IMR-90 (cell line): Measurements from ENCODE around the gene UNKL. TPM values are rescaled to one million over a fixed set of nuclear protein-coding genes. Genes with fewer than 3 reads are reported as not detected.

ENCODE experiments used
- ATAC-seq: fragments of 200-7000 bp; cut with Tn5 transposase; 2 replicates; pipeline ENCODE4 v1.9.1; 2020; ENCODE audit warnings: low read depth, mild to moderate bottlenecking, moderate library complexity
- BruUV-seq: library from RNA; stranded (reverse); fragments of 400-500 nt; replicated peaks from 2 replicates; lab custom pipeline; 2021; lab: Mats Ljungman, UMichigan
- CTCF ChIA-PET: fragments of 300-600 bp; formaldehyde crosslinking; extraction: SDS; loops from one replicate; lab custom pipeline; 2021; ENCODE audit warnings: antibody characterized with exemption; lab: Yijun Ruan, JAX
- POLR2A ChIA-PET: fragments of 300-600 bp; sonication (Branson Sonifier 250); formaldehyde crosslinking; loops from one replicate; lab custom pipeline; 2022; ENCODE audit warnings: antibody characterized with exemption; ENCODE audit not compliant: unreplicated experiment; lab: Charles Lee
- DNase-seq: peaks from one replicate; pipeline ENCODE4 v3.0.0; 2013
- H2AFZ ChIP-seq: replicated peaks from 2 replicates; pipeline ENCODE3; 2013; ENCODE audit warnings: low read length, mild to moderate bottlenecking; ENCODE audit not compliant: poor library complexity
- H2AK5ac ChIP-seq: 2 replicates; pipeline ENCODE4 v1.6.1; 2013; ENCODE audit warnings: low read depth, low read length, inconsistent platforms
- H2AK9ac ChIP-seq: replicated peaks from 2 replicates; pipeline ENCODE3; 2013; ENCODE audit warnings: mild to moderate bottlenecking, low read depth, low read length, moderate library complexity; ENCODE audit not compliant: poor library complexity
- H2BK120ac ChIP-seq: 2 replicates; pipeline ENCODE4 v1.6.1; 2013; ENCODE audit warnings: low read depth, low read length, inconsistent platforms
- H2BK15ac ChIP-seq: 3 replicates; pipeline ENCODE4 v1.6.1; 2013; ENCODE audit warnings: low read depth, low read length, inconsistent platforms
- H2BK20ac ChIP-seq: 2 replicates; pipeline ENCODE4 v1.6.1; 2013; ENCODE audit warnings: low read depth, mild to moderate bottlenecking, inconsistent platforms, low read length, moderate library complexity
- H2BK5ac ChIP-seq: 2 replicates; pipeline ENCODE4 v1.6.1; 2013; ENCODE audit warnings: mild to moderate bottlenecking, low read depth, low read length, inconsistent platforms; ENCODE audit not compliant: poor library complexity, severe bottlenecking
- H3K14ac ChIP-seq: replicated peaks from 2 replicates; pipeline ENCODE4 v1.6.1; 2013; ENCODE audit warnings: low read depth, low read length, inconsistent platforms
- H3K18ac ChIP-seq: 2 replicates; pipeline ENCODE4 v1.6.1; 2013; ENCODE audit warnings: low read depth, low read length, control low read depth
- H3K23ac ChIP-seq: 2 replicates; pipeline ENCODE4 v1.6.1; 2013; ENCODE audit warnings: low read depth, low read length, inconsistent platforms
- H3K27ac ChIP-seq: 2 replicates; pipeline ENCODE4 v1.5.1; 2013; ENCODE audit warnings: mild to moderate bottlenecking, control low read depth, low read length; ENCODE audit not compliant: insufficient read depth
- H3K27me3 ChIP-seq: 2 replicates; pipeline ENCODE4 v1.6.1; 2013; ENCODE audit warnings: low read length; ENCODE audit not compliant: control insufficient read depth, insufficient read depth
- H3K36me3 ChIP-seq: 2 replicates; pipeline ENCODE4 v1.6.1; 2013; ENCODE audit warnings: low read length, mixed read lengths; ENCODE audit not compliant: control insufficient read depth, insufficient read depth
- H3K4ac ChIP-seq: 2 replicates; pipeline ENCODE4 v1.6.1; 2013; ENCODE audit warnings: low read depth, low read length, inconsistent platforms
- H3K4me1 ChIP-seq: 2 replicates; pipeline ENCODE4 v1.6.1; 2013; ENCODE audit warnings: low read length, mixed read lengths; ENCODE audit not compliant: control insufficient read depth, insufficient read depth
- H3K4me2 ChIP-seq: 2 replicates; pipeline ENCODE4 v1.6.1; 2013; ENCODE audit warnings: low read depth, mild to moderate bottlenecking, control low read depth, low read length, moderate library complexity
- H3K4me3 ChIP-seq: 2 replicates; pipeline ENCODE4 v1.5.1; 2013; ENCODE audit warnings: low read depth, mild to moderate bottlenecking, control low read depth, low read length, moderate library complexity; ENCODE audit not compliant: insufficient read depth
- H3K56ac ChIP-seq: 2 replicates; pipeline ENCODE4 v1.6.1; 2013; ENCODE audit warnings: low read length, inconsistent platforms; ENCODE audit not compliant: insufficient read depth; ENCODE audit errors: extremely low read depth
- H3K79me1 ChIP-seq, 2 experiments: 2 replicates each; pipeline ENCODE4 v1.6.1; 2013; ENCODE audit warnings: low read length in 2 of 2, inconsistent platforms in 1 of 2, low read depth in 1 of 2
- H3K9ac ChIP-seq: 2 replicates; pipeline ENCODE4 v1.6.1; 2013; ENCODE audit warnings: low read depth, low read length, control low read depth
- H3K9me1 ChIP-seq: 2 replicates; pipeline ENCODE4 v1.6.1; 2013; ENCODE audit warnings: low read length, inconsistent platforms; ENCODE audit not compliant: insufficient read depth
- H3K9me3 ChIP-seq: 2 replicates; pipeline ENCODE4 v1.6.1; 2013; ENCODE audit warnings: low read length; ENCODE audit not compliant: control insufficient read depth, insufficient read depth
- H4K20me1 ChIP-seq: 2 replicates; pipeline ENCODE4 v1.6.1; 2013; ENCODE audit warnings: low read length, inconsistent platforms; ENCODE audit not compliant: insufficient read depth
- H4K5ac ChIP-seq: 2 replicates; pipeline ENCODE4 v1.6.1; 2013; ENCODE audit warnings: mild to moderate bottlenecking, low read depth, low read length, control low read depth
- H4K8ac ChIP-seq, 2 experiments: 2 replicates each; pipeline ENCODE4 v1.6.1; 2013; ENCODE audit warnings: low read depth in 2 of 2, low read length in 2 of 2, control low read depth in 1 of 2, inconsistent platforms in 1 of 2
- H4K91ac ChIP-seq: 2 replicates; pipeline ENCODE4 v1.6.1; 2013; ENCODE audit warnings: low read depth, low read length, inconsistent platforms; ENCODE audit not compliant: insufficient read depth
- CEBPB ChIP-seq: IDR thresholded peaks from 2 replicates; pipeline ENCODE4 v1.6.1; 2012; ENCODE audit warnings: low read depth, low read length, improper control_type of control experiment
- CHD1 ChIP-seq: IDR thresholded peaks from 2 replicates; pipeline ENCODE4 v1.6.1; 2012; ENCODE audit warnings: low read depth, low read length, improper control_type of control experiment
- MAZ ChIP-seq: IDR thresholded peaks from 2 replicates; pipeline ENCODE4 v1.6.1; 2012; ENCODE audit warnings: low read depth, mild to moderate bottlenecking, low read length, improper control_type of control experiment, moderate library complexity, borderline replicate concordance
- MXI1 ChIP-seq: IDR thresholded peaks from 2 replicates; pipeline ENCODE4 v1.6.1; 2012; ENCODE audit warnings: low read depth, mild to moderate bottlenecking, low read length, moderate library complexity, borderline replicate concordance
- RAD21 ChIP-seq: IDR thresholded peaks from 2 replicates; pipeline ENCODE4 v1.6.1; 2012; ENCODE audit warnings: low read length, improper control_type of control experiment
- RFX5 ChIP-seq: IDR thresholded peaks from 2 replicates; pipeline ENCODE4 v1.8.0; 2012; ENCODE audit warnings: low read depth, mild to moderate bottlenecking, low read length, moderate library complexity
- SMC3 ChIP-seq: fragments of 150-350 bp; IDR thresholded peaks from 2 replicates; pipeline ENCODE4 v1.6.1; 2016; ENCODE audit warnings: low read depth, mild to moderate bottlenecking, antibody characterized with exemption, low read length, moderate library complexity
- WGBS, 2 experiments: methylation state at CpG; one replicate each; pipeline versions ENCODE4 v1.1.5 to v1.1.7; 2013; ENCODE audit warnings: missing lambda C conversion rate in 2 of 2; ENCODE audit not compliant: insufficient read length in 1 of 2; ENCODE audit errors: extremely low coverage in 2 of 2; 5-methylcytosine and 5-hydroxymethylcytosine counted together
- dilution Hi-C: fragments of 300-500 bp; cut with HindIII; formaldehyde crosslinking; loops from one replicate; pipeline ENCODE4 v1.14.3; 2018; ENCODE audit warnings: low sequenced_read_pairs; ENCODE audit not compliant: unreplicated experiment
- in situ Hi-C: fragments of 300-500 bp; cut with MboI; formaldehyde crosslinking; loops from 3 replicates; pipeline ENCODE4 v1.14.3; 2019; ENCODE audit warnings: low sequenced_read_pairs, inconsistent platforms, mixed read lengths
- intact Hi-C: fragments of 100-400 bp; cut with micrococcal nuclease; formaldehyde crosslinking; loops from 2 replicates; pipeline ENCODE4 v1.10.0; 2022
- polyA plus RNA-seq, 3 experiments: library from polyadenylated mRNA; depleted of rRNA; stranded (reverse); fragments of >200 nt; gene quantifications; 2 replicates each; pipeline ENCODE4 v1.2.3, GENCODE V29; 2012; ENCODE audit warnings: low replicate concordance in 1 of 3
- total RNA-seq: library from RNA; depleted of rRNA; stranded (reverse); fragments of >200 nt; gene quantifications from 2 replicates; pipeline ENCODE4 v1.2.3, GENCODE V29; 2012

Gene UNKL
- total and polyA plus RNA-seq, 2 of the 4 experiments (the other 2 are of a cell fraction), result 4.1 to 13.3 TPM

- Histone ChIP-seq H3K23ac (no peak overlapping the region), H2BK15ac (no peak overlapping the region), H2AFZ (peak overlapping the region; percentile 21), H4K91ac (no peak overlapping the region), H3K79me1 (peaks cover 10 to 53% of the 10 kb centered on the region in 2 experiments), H3K18ac (no peak overlapping the region), H4K5ac (no peak overlapping the region), H3K9me3 (no peaks in the 10 kb centered on the region), H4K8ac (no peak overlapping the region), H3K14ac (no peak overlapping the region), H3K4ac (no peak overlapping the region), H3K9me1 (peaks cover 6% of the 10 kb centered on the region; the same call in 1 of the 2 replicates), H2BK120ac (no peak overlapping the region), H3K36me3 (peaks cover 83% of the 10 kb centered on the region), H3K9ac (no peak overlapping the region), H3K56ac (no peak overlapping the region), H2AK5ac (no peak overlapping the region), H3K27ac (no peak overlapping the region), H2AK9ac (no peak overlapping the region), H2BK5ac (no peak overlapping the region), H3K4me2 (no peak overlapping the region), H2BK20ac (no peak overlapping the region), H4K20me1 (peaks cover 66% of the 10 kb centered on the region), H3K27me3 (no peaks in the 10 kb centered on the region), H3K4me3 (no peak overlapping the region), H3K4me1 (no peaks in the 10 kb centered on the region)
- WGBS, 2 experiments, result 81% methylated on average over 9 of the region's 22 CpGs; no CpG with 5 or more reads in 1 of the 2 experiments
- in situ Hi-C loops, result no loop called here
- no peak for TF ChIP-seq MXI1
- no peak for TF ChIP-seq SMC3
- no peak for TF ChIP-seq CEBPB
- TF ChIP-seq MAZ, result no peak
- TF ChIP-seq RAD21, result no peak
- TF ChIP-seq CHD1, result no peak
- no peak for TF ChIP-seq RFX5
- ChIA-PET CTCF (no interaction called here), POLR2A (no interaction called here)
- dilution Hi-C loops, result no loop called here
- no TSS peak for BruUV-seq
- no peak for ATAC-seq
- DNase-seq, result no peak
- intact Hi-C loops, result no loop called here
Measured at GRCh38 chr16:1320658-1321240, 93.8 kb downstream of the UNKL start.
